Measurements from ENCODE around the gene TCF4.
A peak's percentile ranks its signal among the peaks of the same experiment; 100 is the strongest.

TCF4 gene

GRCh38 chr18:55501982-55502710 lies 85.8 kb downstream of the TCF4 start:
- no peak for DNase-seq

- no peak for DNase-seq
These were observed 86.4 kb downstream of the TCF4 start for GRCh38 chr18:55501579-55501978.

GRCh38 chr18:55500316-55501086 lies 87.5 kb downstream of the TCF4 start:
- DNase-seq, result no peak

GRCh38 chr18:55499526-55499925 lies 88.5 kb downstream of the TCF4 start:
- DNase-seq, result no peak

- DNase-seq, result no peak
These were observed 90.1 kb downstream of the TCF4 start for GRCh38 chr18:55497825-55498403.

- no peak for DNase-seq
These were observed 93.1 kb downstream of the TCF4 start for GRCh38 chr18:55494899-55495298.

GRCh38 chr18:55494441-55494840 lies 93.6 kb downstream of the TCF4 start:
- no peak for DNase-seq

GRCh38 chr18:55491616-55492015 lies 96.4 kb downstream of the TCF4 start:
- no peak for DNase-seq

- DNase-seq, result peak in 1 of 4 experiments; percentile 0
These were observed 98.7 kb downstream of the TCF4 start for GRCh38 chr18:55489034-55489986.

GRCh38 chr18:55488473-55488872 lies 99.5 kb downstream of the TCF4 start:
- no peak for DNase-seq

- DNase-seq, result no peak
These were observed 100.0 kb downstream of the TCF4 start for GRCh38 chr18:55487997-55488396.

GRCh38 chr18:55486936-55487335 lies 101.1 kb downstream of the TCF4 start:
- no peak for DNase-seq

GRCh38 chr18:55485666-55486065 lies 102.3 kb downstream of the TCF4 start:
- DNase-seq, result no peak

- no peak for DNase-seq
These were observed 103.2 kb downstream of the TCF4 start for GRCh38 chr18:55484773-55485172.

- no peak for DNase-seq
These were observed 104.6 kb downstream of the TCF4 start for GRCh38 chr18:55483266-55483871.

GRCh38 chr18:55479656-55480420 lies 108.2 kb downstream of the TCF4 start:
- DNase-seq, result no peak

- DNase-seq, result no peak
These were observed 110.0 kb downstream of the TCF4 start for GRCh38 chr18:55477860-55478581.

GRCh38 chr18:55477499-55477859 lies 110.5 kb downstream of the TCF4 start:
- DNase-seq, result no peak

- DNase-seq, result no peak
These were observed 112.1 kb downstream of the TCF4 start for GRCh38 chr18:55475916-55476315.

- DNase-seq, result no peak
These were observed 112.5 kb downstream of the TCF4 start for GRCh38 chr18:55475467-55475866.

- DNase-seq, result no peak
These were observed 114.4 kb downstream of the TCF4 start for GRCh38 chr18:55473560-55473959.
